NT2/D1 (cell line): Measurements from ENCODE around the gene MOV10L1.
"Not testable (repeated sequence)": the region's sequence is repeated elsewhere in the genome, so short reads cannot be mapped to it uniquely, and the experiment has no call there.

Experiments
- DNase-seq: peaks from one replicate; pipeline ENCODE4 v3.0.0-alpha.2; 2011; ENCODE audit warnings: low read depth, low spot score
- H3K27me3 ChIP-seq: 2 replicates; pipeline ENCODE4 v1.6.0; 2011; ENCODE audit warnings: mild to moderate bottlenecking; ENCODE audit not compliant: insufficient read length, insufficient read depth
- H3K36me3 ChIP-seq: 2 replicates; pipeline ENCODE4 v1.6.1; 2011; ENCODE audit warnings: mild to moderate bottlenecking, low read length, mixed read lengths; ENCODE audit not compliant: insufficient read depth, insufficient read length
- H3K4me1 ChIP-seq: 2 replicates; pipeline ENCODE4 v1.5.1; 2011; ENCODE audit not compliant: insufficient read depth, insufficient read length
- H3K4me3 ChIP-seq: 2 replicates; pipeline ENCODE4 v1.5.1; 2011; ENCODE audit warnings: low read depth; ENCODE audit not compliant: insufficient read length
- H3K9ac ChIP-seq: 2 replicates; pipeline ENCODE4 v1.6.0; 2011; ENCODE audit warnings: low read depth; ENCODE audit not compliant: insufficient read length
- H3K9me3 ChIP-seq: 2 replicates; pipeline ENCODE4 v1.5.1; 2011; ENCODE audit warnings: mild to moderate bottlenecking, low read length; ENCODE audit not compliant: insufficient read depth
- SUZ12 ChIP-seq: IDR thresholded peaks from 2 replicates; pipeline ENCODE4 v1.6.1; 2011; ENCODE audit not compliant: insufficient read length, insufficient read depth; ENCODE audit errors: extremely low read depth
- YY1 ChIP-seq: IDR thresholded peaks from 2 replicates; pipeline ENCODE4 v1.6.1; 2011; ENCODE audit not compliant: insufficient read length, insufficient read depth
- ZNF274 ChIP-seq: IDR thresholded peaks from 2 replicates; pipeline ENCODE4 v1.6.1; 2011; ENCODE audit warnings: mild to moderate bottlenecking, low read depth, low read length

MOV10L1 gene

GRCh38 chr22:50123119-50123518 lies 33.3 kb downstream of the MOV10L1 start:
- H3K4me3 ChIP-seq, result no peak overlapping the region
- peaks cover 2% of the 10 kb centered on the region for H3K4me1 ChIP-seq
- no peak for DNase-seq
- no peaks in the 10 kb centered on the region for H3K27me3 ChIP-seq
- H3K36me3 ChIP-seq, result no peaks in the 10 kb centered on the region
- H3K9ac ChIP-seq, result no peak overlapping the region
- peaks cover 16% of the 10 kb centered on the region; the same call in 1 of the 2 replicates for H3K9me3 ChIP-seq
- TF ChIP-seq SUZ12 (no peak), YY1 (no peak), ZNF274 (no peak)

- Histone ChIP-seq H3K4me3 (no peak overlapping the region), H3K36me3 (no peaks in the 10 kb centered on the region), H3K27me3 (no peaks in the 10 kb centered on the region), H3K4me1 (no peaks in the 10 kb centered on the region), H3K9me3 (peaks cover 16% of the 10 kb centered on the region; the same call in 1 of the 2 replicates), H3K9ac (no peak overlapping the region)
- no peak for DNase-seq
- TF ChIP-seq YY1 (no peak), SUZ12 (no peak), ZNF274 (no peak)
Measured at GRCh38 chr22:50125029-50125428, 35.2 kb downstream of the MOV10L1 start.

GRCh38 chr22:50129121-50129736 lies 39.4 kb downstream of the MOV10L1 start:
- no peak overlapping the region for H3K4me3 ChIP-seq
- H3K27me3 ChIP-seq, result no peaks in the 10 kb centered on the region
- no peaks in the 10 kb centered on the region for H3K4me1 ChIP-seq
- no peaks in the 10 kb centered on the region for H3K36me3 ChIP-seq
- no peaks in the 10 kb centered on the region for H3K9me3 ChIP-seq
- DNase-seq, result no peak
- H3K9ac ChIP-seq, result no peak overlapping the region
- no peak for TF ChIP-seq SUZ12

- Histone ChIP-seq H3K9me3 (no peaks in the 10 kb centered on the region), H3K4me1 (peaks cover 2% of the 10 kb centered on the region), H3K27me3 (no peaks in the 10 kb centered on the region), H3K4me3 (no peak overlapping the region), H3K36me3 (no peaks in the 10 kb centered on the region), H3K9ac (no peak overlapping the region)
- TF ChIP-seq SUZ12, result no peak
- no peak for TF ChIP-seq YY1
- DNase-seq, result no peak
Measured at GRCh38 chr22:50131894-50132293, 42.1 kb downstream of the MOV10L1 start.

- no peak for DNase-seq
- Histone ChIP-seq H3K36me3 (no peaks in the 10 kb centered on the region), H3K4me3 (no peak overlapping the region), H3K4me1 (peaks cover 2% of the 10 kb centered on the region), H3K9ac (no peak overlapping the region), H3K27me3 (no peaks in the 10 kb centered on the region), H3K9me3 (no peaks in the 10 kb centered on the region)
- TF ChIP-seq YY1, result no peak
- no peak for TF ChIP-seq ZNF274
- no peak for TF ChIP-seq SUZ12
Measured at GRCh38 chr22:50134481-50134880, 44.7 kb downstream of the MOV10L1 start.

- no peak overlapping the region for H3K9ac ChIP-seq
- no peak for DNase-seq
- TF ChIP-seq ZNF274, result no peak
- TF ChIP-seq SUZ12, result no peak
- no peak for TF ChIP-seq YY1
- H3K9me3 ChIP-seq, result no peaks in the 10 kb centered on the region
- H3K36me3 ChIP-seq, result no peaks in the 10 kb centered on the region
- H3K4me1 ChIP-seq, result peaks cover 2% of the 10 kb centered on the region
- H3K27me3 ChIP-seq, result no peaks in the 10 kb centered on the region
- H3K4me3 ChIP-seq, result no peak overlapping the region
Measured at GRCh38 chr22:50136581-50137015, 46.8 kb downstream of the MOV10L1 start.

GRCh38 chr22:50137277-50137676 lies 47.5 kb downstream of the MOV10L1 start:
- H3K4me1 ChIP-seq, H3K27me3 ChIP-seq, DNase-seq, H3K9me3 ChIP-seq, H3K9ac ChIP-seq, H3K4me3 ChIP-seq, H3K36me3 ChIP-seq: not testable (repeated sequence)

- Histone ChIP-seq H3K4me1 (peaks cover 2% of the 10 kb centered on the region), H3K36me3 (no peaks in the 10 kb centered on the region), H3K9me3 (no peaks in the 10 kb centered on the region), H3K4me3 (no peak overlapping the region), H3K9ac (no peak overlapping the region), H3K27me3 (no peaks in the 10 kb centered on the region)
- TF ChIP-seq YY1, result no peak
- no peak for TF ChIP-seq SUZ12
- no peak for TF ChIP-seq ZNF274
- no peak for DNase-seq
Measured at GRCh38 chr22:50138041-50138440, 48.2 kb downstream of the MOV10L1 start.
